NB4 (cell line): ENCODE results near the gene CYP2D6.
"Not testable (repeated sequence)": the region's sequence is repeated elsewhere in the genome, so short reads cannot be mapped to it uniquely, and the experiment has no call there.

Experiments used
- POLR2A ChIP-seq: IDR thresholded peaks from 2 replicates; pipeline ENCODE4 v1.6.1; 2011; ENCODE audit warnings: mild to moderate bottlenecking; ENCODE audit not compliant: insufficient read length; ENCODE audit errors: extremely low read depth
- TF ChIP-seq, protein P1 (sequence below): IDR thresholded peaks from one replicate; pipeline ENCODE4 v1.5.1; 2012; ENCODE audit warnings: low read depth, low read length

DNA sequence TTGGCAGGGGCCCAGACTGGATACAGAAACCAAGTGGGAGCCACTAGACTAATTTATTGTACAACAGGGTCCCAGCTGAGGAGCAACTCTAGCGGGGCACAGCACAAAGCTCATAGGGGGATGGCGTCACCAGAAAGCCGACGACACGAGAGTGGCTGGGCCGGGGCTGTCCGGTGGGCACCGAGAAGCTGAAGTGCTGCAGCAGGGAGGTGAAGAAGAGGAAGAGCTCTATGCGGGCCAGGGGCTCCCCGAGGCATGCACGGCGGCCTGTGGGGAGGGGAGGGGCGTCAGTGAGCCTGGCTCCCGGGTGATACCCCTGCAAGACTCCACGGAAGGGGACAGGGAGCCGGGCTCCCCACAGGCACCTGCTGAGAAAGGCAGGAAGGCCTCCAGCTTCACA lies 19.2 kb upstream of the CYP2D6 start:
- TF ChIP-seq, protein P1, sequence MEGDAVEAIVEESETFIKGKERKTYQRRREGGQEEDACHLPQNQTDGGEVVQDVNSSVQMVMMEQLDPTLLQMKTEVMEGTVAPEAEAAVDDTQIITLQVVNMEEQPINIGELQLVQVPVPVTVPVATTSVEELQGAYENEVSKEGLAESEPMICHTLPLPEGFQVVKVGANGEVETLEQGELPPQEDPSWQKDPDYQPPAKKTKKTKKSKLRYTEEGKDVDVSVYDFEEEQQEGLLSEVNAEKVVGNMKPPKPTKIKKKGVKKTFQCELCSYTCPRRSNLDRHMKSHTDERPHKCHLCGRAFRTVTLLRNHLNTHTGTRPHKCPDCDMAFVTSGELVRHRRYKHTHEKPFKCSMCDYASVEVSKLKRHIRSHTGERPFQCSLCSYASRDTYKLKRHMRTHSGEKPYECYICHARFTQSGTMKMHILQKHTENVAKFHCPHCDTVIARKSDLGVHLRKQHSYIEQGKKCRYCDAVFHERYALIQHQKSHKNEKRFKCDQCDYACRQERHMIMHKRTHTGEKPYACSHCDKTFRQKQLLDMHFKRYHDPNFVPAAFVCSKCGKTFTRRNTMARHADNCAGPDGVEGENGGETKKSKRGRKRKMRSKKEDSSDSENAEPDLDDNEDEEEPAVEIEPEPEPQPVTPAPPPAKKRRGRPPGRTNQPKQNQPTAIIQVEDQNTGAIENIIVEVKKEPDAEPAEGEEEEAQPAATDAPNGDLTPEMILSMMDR: not testable (repeated sequence)
- not testable (repeated sequence) for TF ChIP-seq POLR2A
